ENCODE data around the gene PEX6. TPM values are rescaled to one million over a fixed set of nuclear protein-coding genes. Genes with fewer than 3 reads are reported as not detected.
A peak's percentile ranks its signal among the peaks of the same experiment; 100 is the strongest.

PEX6 gene
- total and polyA plus RNA-seq, 2 of the 13 experiments (the other 11 are each of a cell fraction or from before 2014, with no cell fraction given), result 5.1 to 6.7 TPM

- TF ChIP-seq ZNF713 (CRISPR knock-in tag; IDR thresholded peaks at IDR 0.05), result no peak
- TF ChIP-seq GTF2F1 (IDR thresholded peaks at IDR 0.05; ENCODE audit: low read length), result no peak
- TF ChIP-seq TCF7 (IDR thresholded peaks at IDR 0.05; ENCODE audit: low read depth), result no peak
- TF ChIP-seq IRF1 (CRISPR knock-in tag; IDR thresholded peaks at IDR 0.05; ENCODE audit: low read depth), result no peak
- TF ChIP-seq ZEB1 (IDR thresholded peaks at IDR 0.05; ENCODE audit: insufficient replicate concordance, low read depth), result no peak
- TF ChIP-seq BRCA1 (CRISPR knock-in tag; IDR thresholded peaks at IDR 0.05), result no peak
- TF ChIP-seq ETS1 (CRISPR knock-in tag; IDR thresholded peaks at IDR 0.05), result no peak
- peak; percentile 96; the same call in 1 of the 2 replicates for TF ChIP-seq ZBED4 (CRISPR knock-in tag; IDR thresholded peaks at IDR 0.05; ENCODE audit: borderline replicate concordance)
- no peak for TF ChIP-seq ZFP36L1 (CRISPR knock-in tag; IDR thresholded peaks at IDR 0.05)
- no peak for TF ChIP-seq THAP7 (CRISPR knock-in tag; IDR thresholded peaks at IDR 0.05)
- TF ChIP-seq JDP2 (CRISPR knock-in tag; IDR thresholded peaks at IDR 0.05; ENCODE audit: borderline replicate concordance), result no peak
- no peak for TF ChIP-seq CHD4 (IDR thresholded peaks at IDR 0.05; ENCODE audit: borderline replicate concordance, low read length)
- no peak for TF ChIP-seq SNRNP70 (IDR thresholded peaks at IDR 0.05; ENCODE audit: low read depth, low read length)
- TF ChIP-seq SKI (IDR thresholded peaks at IDR 0.05; ENCODE audit: partially characterized antibody), result no peak
- TF ChIP-seq HCFC1 (IDR thresholded peaks at IDR 0.05; ENCODE audit: low read depth, low read length), result no peak
- no peak for TF ChIP-seq KAT2B (IDR thresholded peaks at IDR 0.05; ENCODE audit: borderline replicate concordance, low read depth, low read length)
- TF ChIP-seq BRF2 (CRISPR knock-in tag; IDR thresholded peaks at IDR 0.05), result no peak
- TF ChIP-seq MXD3 (CRISPR knock-in tag; IDR thresholded peaks at IDR 0.05), result 0 out of 2 replicates have a peak, but pooled peaks have one; percentile 26
- TF ChIP-seq ZNF549 (CRISPR knock-in tag; IDR thresholded peaks at IDR 0.05), result no peak
- TF ChIP-seq NCOA5 (CRISPR knock-in tag; IDR thresholded peaks at IDR 0.05), result no peak
Measured at GRCh38 chr6:42942444-42942843, 36.5 kb downstream of the PEX6 start (continued).

All from HepG2 (cell line).